Keratinocyte (primary cell): ENCODE measurements around the gene EMX1. TPM values are rescaled to one million over a fixed set of nuclear protein-coding genes. Genes with fewer than 3 reads are reported as not detected.

Source experiments
- DNase-seq: peaks from one replicate; pipeline ENCODE4 v3.0.0-alpha.2; 2011; ENCODE audit warnings: low read depth, missing footprints, low spot score
- FAIRE-seq: peaks from 2 replicates; lab custom pipeline; 2011; peaks lifted over from hg19 to GRCh38; lab: Jason Lieb, UNC
- H2AFZ ChIP-seq: 2 replicates; pipeline ENCODE4 v1.6.0; 2012; ENCODE audit warnings: low read length, control low read depth, inconsistent platforms; ENCODE audit not compliant: control insufficient read depth
- H3K27ac ChIP-seq: 2 replicates; pipeline ENCODE4 v1.5.1; 2011; ENCODE audit warnings: low read length; ENCODE audit not compliant: control insufficient read depth, insufficient read depth
- H3K27me3 ChIP-seq: 3 replicates; pipeline ENCODE4 v1.6.0; 2011; ENCODE audit warnings: low read length; ENCODE audit not compliant: control insufficient read depth, insufficient read depth; ENCODE audit errors: extremely low read depth
- H3K36me3 ChIP-seq, 2 experiments: 2 replicates in 1 of 2; 3 replicates in 1 of 2; pipeline ENCODE4 v1.5.1; 2011; ENCODE audit warnings: low read length in 2 of 2, mild to moderate bottlenecking in 1 of 2; ENCODE audit not compliant: control insufficient read depth in 2 of 2, insufficient read depth in 2 of 2; ENCODE audit errors: extremely low read depth in 1 of 2
- H3K4me1 ChIP-seq: 3 replicates; pipeline ENCODE4 v1.5.1; 2011; ENCODE audit warnings: low read length; ENCODE audit not compliant: control insufficient read depth, insufficient read depth; ENCODE audit errors: extremely low read depth
- H3K4me2 ChIP-seq: 3 replicates; pipeline ENCODE4 v1.6.0; 2011; ENCODE audit warnings: low read depth, low read length; ENCODE audit not compliant: control insufficient read depth, insufficient read depth; ENCODE audit errors: extremely low read depth
- H3K4me3 ChIP-seq, 3 experiments: fragments of 200-600 bp in 1 of 3; sonication (generic) in 1 of 3; 2 replicates in 2 of 3; 3 replicates in 1 of 3; pipeline ENCODE4 v1.5.1; 2011 to 2016; ENCODE audit warnings: low read length in 3 of 3, mild to moderate bottlenecking in 3 of 3, control low read depth in 2 of 3, inconsistent platforms in 1 of 3, low read depth in 1 of 3, mixed read lengths in 1 of 3, mixed run types in 1 of 3, moderate library complexity in 1 of 3; ENCODE audit not compliant: control insufficient read depth in 2 of 3, insufficient read depth in 2 of 3; ENCODE audit errors: extremely low read depth in 1 of 3
- H3K79me2 ChIP-seq: 2 replicates; pipeline ENCODE4 v1.6.0; 2012; ENCODE audit warnings: low read length; ENCODE audit not compliant: control insufficient read depth, insufficient read depth
- H3K9ac ChIP-seq: 3 replicates; pipeline ENCODE4 v1.6.0; 2011; ENCODE audit warnings: low read length; ENCODE audit not compliant: control insufficient read depth, insufficient read depth; ENCODE audit errors: extremely low read depth
- H3K9me1 ChIP-seq: 3 replicates; pipeline ENCODE4 v1.6.0; 2011; ENCODE audit warnings: low read length; ENCODE audit not compliant: control insufficient read depth, insufficient read depth; ENCODE audit errors: extremely low read depth
- H3K9me3 ChIP-seq: 2 replicates; pipeline ENCODE4 v1.5.1; 2012; ENCODE audit warnings: low read depth, low read length; ENCODE audit not compliant: control insufficient read depth
- H4K20me1 ChIP-seq: 3 replicates; pipeline ENCODE4 v1.6.0; 2011; ENCODE audit warnings: low read length; ENCODE audit not compliant: control insufficient read depth, insufficient read depth; ENCODE audit errors: extremely low read depth
- EZH2 ChIP-seq: IDR thresholded peaks from one replicate; pipeline ENCODE4 v1.6.1; 2012; ENCODE audit warnings: inconsistent platforms, mild to moderate bottlenecking, low read length, moderate library complexity
- dilution Hi-C: fragments of 300-500 bp; cut with MboI; formaldehyde crosslinking; loops from one replicate; pipeline ENCODE4 v1.7.0; 2020; ENCODE audit warnings: low sequenced_read_pairs; ENCODE audit not compliant: extremely low pct_ligation_motif_present
- polyA plus RNA-seq, 5 experiments: library from polyadenylated mRNA; depleted of rRNA in 3 of 5; stranded (reverse) in 3 of 5; stranded (forward) in 1 of 5; unstranded in 1 of 5; fragments of >200 nt; gene quantifications; 1 replicate in 1 of 5; 2 replicates in 3 of 5; 3 replicates in 1 of 5; pipeline versions ENCODE4 v1.2.1 to v1.2.3, GENCODE V29; 2011 to 2012; ENCODE audit warnings: missing spikeins in 2 of 5, low read depth in 1 of 5, low replicate concordance in 1 of 5
- TF ChIP-seq, protein P1 (sequence below), 3 experiments: IDR thresholded peaks in 1 of 3; conservative IDR thresholded peaks in 1 of 3; optimal IDR thresholded peaks in 1 of 3; 2 replicates in 2 of 3; 3 replicates in 1 of 3; pipeline versions ENCODE3 to v1.5.1; 2011; ENCODE audit warnings: low read length in 3 of 3, mild to moderate bottlenecking in 3 of 3, moderate library complexity in 2 of 3, control low read depth in 1 of 3, inconsistent platforms in 1 of 3; ENCODE audit not compliant: insufficient read depth in 2 of 3; ENCODE audit errors: extremely low read depth in 1 of 3

EMX1 gene
- polyA plus RNA-seq, 1 donor (not counting 4 experiments of a cell fraction or from before 2014, with no cell fraction given), result not detected

DNA sequence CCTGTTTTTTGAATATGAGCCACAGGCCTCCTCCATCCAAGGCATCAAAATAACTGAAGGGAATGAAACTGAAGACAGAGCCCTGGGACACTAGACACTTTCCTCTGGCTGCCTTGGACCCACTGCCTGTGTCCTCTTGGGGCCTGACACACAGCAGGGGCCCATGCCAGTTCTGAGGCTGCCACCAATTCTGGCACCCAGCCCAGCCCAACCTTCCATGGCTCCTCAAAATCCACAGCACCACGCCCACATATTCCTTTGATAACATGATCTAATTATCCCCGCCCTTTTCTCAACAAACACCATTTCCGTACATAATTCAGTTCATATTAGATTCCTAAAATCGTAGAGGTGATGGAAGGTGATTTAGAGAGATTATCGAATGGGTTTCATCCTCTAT is 64.2 kb downstream of the EMX1 start:
- Histone ChIP-seq H3K9me3 (no peaks in the 10 kb centered on the region), H3K36me3 (no peaks in the 10 kb centered on the region), H3K79me2 (no peaks in the 10 kb centered on the region), H2AFZ (no peak overlapping the region), H3K4me2 (no peak overlapping the region), H3K27me3 (no peaks in the 10 kb centered on the region), H4K20me1 (no peaks in the 10 kb centered on the region), H3K9me1 (no peaks in the 10 kb centered on the region), H3K4me1 (peaks cover 6% of the 10 kb centered on the region), H3K4me3 (no peak overlapping the region), H3K27ac (no peak overlapping the region), H3K9ac (no peak overlapping the region)
- TF ChIP-seq, protein P1, sequence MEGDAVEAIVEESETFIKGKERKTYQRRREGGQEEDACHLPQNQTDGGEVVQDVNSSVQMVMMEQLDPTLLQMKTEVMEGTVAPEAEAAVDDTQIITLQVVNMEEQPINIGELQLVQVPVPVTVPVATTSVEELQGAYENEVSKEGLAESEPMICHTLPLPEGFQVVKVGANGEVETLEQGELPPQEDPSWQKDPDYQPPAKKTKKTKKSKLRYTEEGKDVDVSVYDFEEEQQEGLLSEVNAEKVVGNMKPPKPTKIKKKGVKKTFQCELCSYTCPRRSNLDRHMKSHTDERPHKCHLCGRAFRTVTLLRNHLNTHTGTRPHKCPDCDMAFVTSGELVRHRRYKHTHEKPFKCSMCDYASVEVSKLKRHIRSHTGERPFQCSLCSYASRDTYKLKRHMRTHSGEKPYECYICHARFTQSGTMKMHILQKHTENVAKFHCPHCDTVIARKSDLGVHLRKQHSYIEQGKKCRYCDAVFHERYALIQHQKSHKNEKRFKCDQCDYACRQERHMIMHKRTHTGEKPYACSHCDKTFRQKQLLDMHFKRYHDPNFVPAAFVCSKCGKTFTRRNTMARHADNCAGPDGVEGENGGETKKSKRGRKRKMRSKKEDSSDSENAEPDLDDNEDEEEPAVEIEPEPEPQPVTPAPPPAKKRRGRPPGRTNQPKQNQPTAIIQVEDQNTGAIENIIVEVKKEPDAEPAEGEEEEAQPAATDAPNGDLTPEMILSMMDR (optimal IDR thresholded peaks at IDR 0.05 in 1 of 3, IDR thresholded peaks at IDR 0.05 in 1 of 3, conservative IDR thresholded peaks at IDR 0.05 in 1 of 3; ENCODE audit: extremely low read depth in 1 of 3, insufficient read depth in 2 of 3, low read length in 3 of 3), result no peak
- TF ChIP-seq EZH2, result no peak
- FAIRE-seq (no peak), DNase-seq (no peak)
- dilution Hi-C loops, result no loop called here

DNA sequence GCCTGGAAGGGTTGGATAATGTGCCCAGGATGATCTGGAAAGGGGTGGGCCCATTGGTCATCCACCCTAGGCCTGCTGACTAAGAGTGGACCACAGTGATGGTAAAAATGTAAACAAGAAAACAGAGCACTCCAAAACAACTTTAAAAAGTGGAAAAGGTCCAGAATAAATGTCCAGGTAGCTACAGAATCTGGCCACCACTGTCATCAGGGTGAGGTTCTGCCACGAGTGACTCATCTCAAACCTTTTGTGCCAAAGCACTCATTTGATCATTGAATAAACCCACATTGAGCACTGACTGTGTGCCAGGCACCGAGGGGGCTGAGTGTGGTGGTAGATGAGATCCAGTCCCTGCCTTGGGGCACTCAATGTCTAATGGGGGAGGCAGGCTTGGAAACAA is 64.9 kb downstream of the EMX1 start:
- H4K20me1 ChIP-seq, result no peaks in the 10 kb centered on the region
- DNase-seq (no peak), FAIRE-seq (no peak)
- peaks cover 6% of the 10 kb centered on the region for H3K4me1 ChIP-seq
- H3K4me2 ChIP-seq, result no peak overlapping the region
- H3K27ac ChIP-seq, result no peak overlapping the region
- no peaks in the 10 kb centered on the region for H3K36me3 ChIP-seq
- no peaks in the 10 kb centered on the region for H3K79me2 ChIP-seq
- no peaks in the 10 kb centered on the region for H3K27me3 ChIP-seq
- H2AFZ ChIP-seq, result no peak overlapping the region
- dilution Hi-C loops, result no loop called here
- no peaks in the 10 kb centered on the region for H3K9me3 ChIP-seq
- TF ChIP-seq EZH2, result no peak
- TF ChIP-seq, protein P1 (optimal IDR thresholded peaks at IDR 0.05 in 1 of 3, IDR thresholded peaks at IDR 0.05 in 1 of 3, conservative IDR thresholded peaks at IDR 0.05 in 1 of 3; ENCODE audit: extremely low read depth in 1 of 3, insufficient read depth in 2 of 3, low read length in 3 of 3), result no peak
- no peaks in the 10 kb centered on the region for H3K9me1 ChIP-seq
- no peak overlapping the region for H3K9ac ChIP-seq
- no peak overlapping the region for H3K4me3 ChIP-seq
